ENCODE results near the gene CCNJL.

DNA sequence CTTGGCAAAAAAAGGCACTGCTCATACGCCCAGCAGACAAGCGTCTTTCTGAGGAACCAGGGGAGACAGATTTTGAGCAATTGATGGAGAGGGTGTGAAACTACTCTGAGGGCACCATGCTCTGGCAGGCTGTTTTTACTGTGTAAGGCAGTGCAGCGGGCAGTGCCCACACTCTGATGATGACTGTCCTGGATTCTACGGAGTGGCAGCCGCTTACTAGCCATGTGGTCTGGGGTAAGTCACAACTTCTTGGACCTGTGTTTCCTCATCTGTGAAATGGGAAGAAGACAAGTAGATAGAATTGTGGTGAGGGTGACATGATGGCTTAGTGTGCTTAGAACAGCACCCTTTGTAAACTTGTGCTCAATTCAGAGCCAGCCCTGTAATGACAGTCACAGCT is 44.2 kb downstream of the CCNJL start:
- TF ChIP-seq, protein P1, sequence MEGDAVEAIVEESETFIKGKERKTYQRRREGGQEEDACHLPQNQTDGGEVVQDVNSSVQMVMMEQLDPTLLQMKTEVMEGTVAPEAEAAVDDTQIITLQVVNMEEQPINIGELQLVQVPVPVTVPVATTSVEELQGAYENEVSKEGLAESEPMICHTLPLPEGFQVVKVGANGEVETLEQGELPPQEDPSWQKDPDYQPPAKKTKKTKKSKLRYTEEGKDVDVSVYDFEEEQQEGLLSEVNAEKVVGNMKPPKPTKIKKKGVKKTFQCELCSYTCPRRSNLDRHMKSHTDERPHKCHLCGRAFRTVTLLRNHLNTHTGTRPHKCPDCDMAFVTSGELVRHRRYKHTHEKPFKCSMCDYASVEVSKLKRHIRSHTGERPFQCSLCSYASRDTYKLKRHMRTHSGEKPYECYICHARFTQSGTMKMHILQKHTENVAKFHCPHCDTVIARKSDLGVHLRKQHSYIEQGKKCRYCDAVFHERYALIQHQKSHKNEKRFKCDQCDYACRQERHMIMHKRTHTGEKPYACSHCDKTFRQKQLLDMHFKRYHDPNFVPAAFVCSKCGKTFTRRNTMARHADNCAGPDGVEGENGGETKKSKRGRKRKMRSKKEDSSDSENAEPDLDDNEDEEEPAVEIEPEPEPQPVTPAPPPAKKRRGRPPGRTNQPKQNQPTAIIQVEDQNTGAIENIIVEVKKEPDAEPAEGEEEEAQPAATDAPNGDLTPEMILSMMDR (IDR thresholded peaks at IDR 0.05 in 4 of 5, conservative IDR thresholded peaks at IDR 0.05 in 1 of 5), result no peak
- no peak for TF ChIP-seq POLR2A (IDR thresholded peaks at IDR 0.05)
